NCI-H2227 treated with DMSO at 0.1 percent for 48 hours (cell line): ENCODE measurements around the gene USP36.
"Not testable (repeated sequence)": the region's sequence is repeated elsewhere in the genome, so short reads cannot be mapped to it uniquely, and the experiment has no call there.

ENCODE experiments used
- DNase-seq: peaks from one replicate; lab custom pipeline; 2025; lab: John Stamatoyannopoulos, UW

USP36 gene

DNA sequence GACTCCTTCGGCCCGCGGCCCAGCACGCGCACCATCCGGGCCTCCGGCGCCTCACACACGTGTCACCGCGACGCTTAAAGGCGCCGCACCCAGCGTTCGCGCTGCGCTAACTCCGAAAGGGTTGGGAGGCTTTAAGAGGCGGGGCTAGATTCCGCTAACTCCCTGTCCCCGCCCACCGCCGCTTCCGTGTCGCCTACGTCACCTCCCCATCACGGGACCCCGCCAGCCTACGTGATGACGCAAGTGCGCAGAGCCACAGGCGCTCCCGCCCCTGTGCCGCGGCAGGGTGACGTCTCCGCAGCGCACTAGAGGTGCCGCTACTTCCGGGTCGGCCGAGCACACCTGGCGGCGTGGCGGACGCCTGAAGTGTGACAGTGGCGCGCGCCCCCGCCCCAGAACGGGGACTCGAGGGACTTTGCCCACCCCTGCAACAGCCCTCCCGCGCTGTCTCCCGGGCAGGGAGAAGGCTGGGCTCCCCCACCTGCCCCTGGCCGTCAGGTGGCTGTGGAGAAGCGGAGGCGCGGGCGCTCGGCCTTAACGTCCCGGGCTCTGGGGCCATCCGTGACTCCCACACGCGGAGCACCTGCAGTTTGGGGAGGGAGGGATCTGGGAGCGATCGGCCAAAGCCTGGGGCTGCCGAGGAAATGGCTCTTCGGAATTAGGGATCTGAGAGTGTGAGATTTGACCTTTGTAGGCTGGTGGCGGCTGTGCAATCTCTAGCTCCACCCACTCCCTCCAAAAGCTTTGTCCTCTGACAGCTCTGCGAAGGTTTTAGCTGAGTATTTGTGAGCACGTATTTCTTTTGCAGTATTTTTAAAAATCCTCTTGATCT lies at the start of gene USP36:
TSS of gene USP36 (minus strand) at position 35 of the 832 bp plus-strand sequence. CDS start 4,451 bp downstream, outside the sequence.
- peak; percentile 97 for DNase-seq

DNA sequence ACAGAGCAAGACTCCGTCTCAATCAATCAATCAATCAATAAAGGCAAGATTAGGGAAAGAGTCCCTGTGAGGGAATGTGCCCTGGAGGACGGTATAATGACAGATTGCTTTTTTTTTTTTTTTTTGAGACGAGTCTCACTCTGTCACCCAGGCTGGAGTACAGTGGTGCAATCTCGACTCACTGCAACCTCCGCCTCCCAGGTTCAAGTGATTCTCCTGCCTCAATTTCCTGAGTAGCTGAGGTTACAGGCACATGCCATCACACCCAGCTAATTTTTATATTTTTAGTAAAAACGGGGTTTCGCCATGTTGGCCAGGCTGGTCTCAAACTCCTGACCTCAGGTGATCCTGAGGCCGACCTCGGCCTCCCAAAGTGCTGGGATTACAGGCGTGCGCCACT lies 49.5 kb upstream of the USP36 start:
- not testable (repeated sequence) for DNase-seq

DNA sequence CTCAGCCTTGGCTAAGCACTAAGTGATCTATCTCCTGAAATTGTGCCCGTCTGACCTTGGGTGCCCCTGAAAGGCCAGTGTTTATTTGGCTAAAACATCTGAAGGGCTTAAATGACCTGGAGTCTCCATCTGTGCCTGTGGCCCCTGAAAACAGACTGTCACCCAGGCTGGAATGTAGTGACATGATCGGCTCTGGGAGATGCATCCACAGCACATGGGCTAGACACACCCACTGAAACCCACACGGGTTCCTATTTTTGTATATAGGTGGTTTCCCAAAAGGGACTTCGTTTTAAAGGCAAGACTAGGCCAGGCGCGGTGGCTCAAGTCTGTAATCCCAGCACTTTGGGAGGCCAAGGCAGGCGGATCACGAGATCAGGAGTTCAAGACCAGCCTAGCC lies 48.9 kb upstream of the USP36 start:
- no peak for DNase-seq

GRCh38 chr17:78888941-78889518 lies 48.4 kb upstream of the USP36 start:
- no peak for DNase-seq

- DNase-seq: no peak
Observed at GRCh38 chr17:78886954-78887353, 46.3 kb upstream of the USP36 start.

DNA sequence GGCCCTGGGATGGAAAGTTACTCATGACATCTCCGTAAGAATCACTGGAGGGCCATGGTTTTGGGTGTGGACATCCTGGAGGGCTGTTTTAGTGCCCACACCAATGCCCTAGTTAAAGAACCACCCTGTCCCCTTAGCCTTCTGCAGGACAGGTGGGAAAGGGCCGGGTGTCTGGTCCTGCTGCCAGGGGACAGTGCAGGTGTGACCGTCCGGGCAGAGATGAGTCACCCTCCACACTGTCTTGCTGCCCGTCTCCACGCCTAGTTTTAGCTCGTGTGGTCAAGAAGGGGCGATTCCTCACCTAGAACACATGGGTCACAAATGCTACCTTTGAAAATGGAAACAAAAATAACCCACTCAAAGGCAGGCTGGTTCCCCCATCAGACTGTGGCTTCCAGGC lies 45.3 kb upstream of the USP36 start:
- no peak for DNase-seq

- DNase-seq: no peak
Observed at GRCh38 chr17:78884876-78885667, 44.5 kb upstream of the USP36 start.

DNA sequence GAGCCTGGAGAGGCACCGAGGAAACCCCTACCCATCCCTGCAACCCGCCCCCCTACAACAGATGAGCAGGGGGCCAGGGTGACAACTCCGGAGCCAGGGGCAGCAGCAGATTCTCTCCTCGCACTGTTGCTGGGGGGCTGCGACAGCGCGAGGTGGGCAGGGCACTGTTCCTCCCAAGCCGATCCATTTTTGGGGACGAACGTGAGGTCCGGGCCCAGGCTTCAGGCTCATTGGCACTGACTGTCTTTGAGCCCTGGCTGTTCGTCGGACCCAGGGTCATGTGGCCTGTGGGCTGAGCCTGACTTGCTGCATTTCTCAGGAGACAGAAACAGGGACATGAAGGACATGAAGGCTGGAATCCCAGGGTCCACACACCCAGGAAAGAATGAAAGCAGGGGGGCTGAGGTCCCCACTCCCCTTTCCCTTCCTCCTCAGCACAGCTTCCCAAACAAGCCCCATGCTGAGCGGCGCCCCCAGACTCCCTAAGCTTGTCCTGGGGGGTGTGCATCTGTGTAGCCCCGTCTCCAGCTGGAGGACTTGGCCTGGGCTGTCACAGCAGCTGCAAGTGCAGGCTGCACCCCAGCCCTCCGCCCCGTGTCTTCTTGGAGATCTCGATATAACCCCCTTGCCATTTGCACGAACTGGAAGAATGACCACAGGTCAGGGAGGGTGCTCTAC lies 43.7 kb upstream of the USP36 start:
- DNase-seq: no peak

DNA sequence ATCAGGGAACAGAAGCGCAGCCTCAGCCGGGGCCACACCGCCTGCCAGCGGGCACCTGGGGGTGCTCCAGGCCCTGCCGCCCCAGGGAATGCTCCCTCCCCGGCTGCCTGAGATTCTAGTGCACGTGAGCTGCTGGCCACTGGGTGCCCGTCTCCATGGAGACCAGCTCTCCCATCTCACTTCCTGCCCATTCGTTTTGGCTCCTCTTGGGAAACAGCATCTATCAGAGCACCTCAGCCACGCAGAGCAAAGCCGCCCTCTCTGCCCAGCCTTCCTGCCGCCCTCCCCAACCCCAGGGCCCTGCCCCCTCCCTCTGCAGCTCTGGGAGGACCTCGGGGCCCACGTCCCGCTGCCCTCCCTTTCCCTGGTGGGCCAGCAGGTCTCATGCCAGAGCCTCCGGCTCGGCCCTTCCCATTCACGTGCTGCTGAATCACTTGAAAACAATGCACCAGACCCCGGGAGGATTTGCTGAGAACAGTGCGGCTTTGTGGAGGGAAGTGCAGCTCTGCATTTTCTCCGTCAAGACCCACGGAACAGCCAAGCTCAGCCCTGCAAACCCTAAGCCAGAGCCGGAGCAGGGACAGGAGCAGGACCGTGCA lies 43.0 kb upstream of the USP36 start:
- peak; percentile 65 for DNase-seq

GRCh38 chr17:78883089-78883532 lies 42.5 kb upstream of the USP36 start:
- DNase-seq: no peak

DNA sequence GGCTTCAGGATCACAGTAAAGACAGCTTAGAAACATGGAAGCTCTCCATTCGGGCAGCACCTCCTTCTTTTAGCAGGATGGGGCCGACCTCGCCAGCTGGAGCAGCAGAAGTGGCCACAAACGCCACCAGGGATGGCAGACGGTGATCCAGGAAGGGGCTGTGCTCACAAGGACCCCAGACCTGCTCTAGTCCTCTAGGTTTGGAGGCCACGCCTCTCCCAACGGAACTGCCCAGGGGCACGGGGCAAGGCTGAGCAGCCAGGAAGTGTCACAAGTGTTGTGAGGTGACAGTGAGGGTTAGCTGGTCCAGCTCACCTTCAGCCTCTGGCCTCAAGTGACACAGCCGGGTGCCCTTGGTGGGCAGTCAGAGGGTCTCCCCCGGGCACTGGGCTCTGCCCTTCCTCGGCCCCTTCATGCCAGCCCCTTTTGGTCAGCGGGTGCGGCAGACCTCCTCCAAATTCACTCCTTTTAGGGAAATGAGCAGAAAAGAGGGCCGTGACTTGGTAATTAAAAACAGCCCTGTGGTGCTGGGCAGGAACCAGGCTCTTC lies 42.0 kb upstream of the USP36 start:
- DNase-seq: no peak

- no peak for DNase-seq
Observed at GRCh38 chr17:78879635-78880186, 39.1 kb upstream of the USP36 start.

DNA sequence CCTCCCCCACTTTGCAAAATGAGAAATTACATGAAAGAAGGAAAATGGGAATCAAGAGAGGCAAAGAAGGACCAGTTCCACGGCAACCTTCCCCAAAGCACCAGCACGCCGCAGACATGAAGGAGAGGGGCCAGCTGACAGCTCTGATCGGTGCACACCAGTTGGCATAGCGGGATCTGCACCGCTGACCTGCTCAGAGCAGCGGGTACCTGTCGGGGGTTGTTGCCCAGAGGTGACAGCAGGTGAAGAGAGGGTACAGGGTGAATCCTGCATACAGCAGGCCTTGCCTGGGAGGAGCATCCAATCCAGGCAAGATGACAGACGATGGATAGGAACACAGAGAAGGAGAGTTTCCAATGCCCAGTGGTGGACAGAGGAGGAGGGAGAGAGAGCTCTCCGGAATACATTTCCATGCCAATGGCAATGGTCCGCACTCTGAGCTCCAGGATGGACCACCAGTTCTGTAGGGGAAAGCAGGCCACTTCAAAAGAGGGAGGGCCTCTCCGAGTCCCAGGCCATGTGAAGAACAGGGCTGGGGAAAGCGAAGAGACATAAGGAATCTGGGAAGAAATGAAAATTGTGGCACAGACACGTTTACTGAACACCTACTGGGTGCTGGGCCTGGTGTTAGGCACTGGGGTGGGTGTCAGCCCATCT lies 38.4 kb upstream of the USP36 start:
- no peak for DNase-seq

GRCh38 chr17:78878261-78878660 lies 37.6 kb upstream of the USP36 start:
- DNase-seq: no peak

DNA sequence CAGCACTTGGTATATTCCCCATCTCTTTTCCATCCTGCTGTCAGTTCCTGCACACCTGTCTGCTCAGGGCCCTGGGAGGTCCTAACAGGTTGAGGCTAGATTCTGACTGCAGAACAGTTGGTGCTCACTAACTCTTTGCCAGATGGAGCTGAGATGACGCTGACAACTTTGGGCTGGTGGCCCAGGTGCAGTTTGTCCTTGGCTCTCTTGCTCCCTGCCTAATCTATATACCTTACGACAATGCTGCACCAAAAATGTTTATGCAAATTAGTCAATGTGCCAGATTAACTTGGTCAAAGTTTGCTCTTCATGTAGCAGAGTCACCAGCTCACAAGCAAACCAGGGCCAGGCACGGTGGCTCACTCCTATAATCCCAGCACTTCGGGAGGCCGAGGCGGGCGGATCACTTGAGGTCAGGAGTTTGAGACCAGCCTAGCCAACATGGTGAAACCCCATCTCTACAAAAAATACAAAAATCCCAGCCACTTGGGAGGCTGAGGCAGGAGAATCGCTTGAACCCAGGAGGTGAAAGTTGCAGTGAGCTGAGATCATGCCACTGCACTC lies 36.4 kb upstream of the USP36 start:
- not testable (repeated sequence) for DNase-seq

DNA sequence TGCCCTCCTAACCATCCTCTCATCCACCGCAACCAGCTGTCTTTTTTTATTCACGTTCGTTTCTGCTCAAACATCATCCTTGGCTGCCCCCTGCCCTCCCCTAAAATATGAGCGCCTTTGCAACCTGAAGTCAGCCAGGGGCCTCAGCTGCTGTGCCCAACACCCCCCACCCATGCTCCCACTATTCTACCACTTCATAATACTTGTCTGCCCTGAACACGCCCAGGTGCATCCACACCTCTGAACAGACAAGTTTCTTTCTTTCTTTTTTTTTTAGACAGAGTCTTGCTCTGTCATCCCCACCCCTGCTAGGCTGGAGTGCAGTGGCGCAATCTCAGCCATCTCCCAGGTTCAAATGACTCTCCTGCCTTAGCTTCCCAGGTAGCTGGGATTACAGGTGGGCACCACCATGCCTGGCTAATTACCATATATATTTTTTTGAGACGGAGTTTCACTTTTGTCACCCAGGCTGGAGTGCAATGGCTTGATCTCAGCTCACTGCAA lies 35.5 kb upstream of the USP36 start:
- no peak for DNase-seq

- DNase-seq: no peak
Observed at GRCh38 chr17:78875363-78876093, 34.9 kb upstream of the USP36 start.

DNA sequence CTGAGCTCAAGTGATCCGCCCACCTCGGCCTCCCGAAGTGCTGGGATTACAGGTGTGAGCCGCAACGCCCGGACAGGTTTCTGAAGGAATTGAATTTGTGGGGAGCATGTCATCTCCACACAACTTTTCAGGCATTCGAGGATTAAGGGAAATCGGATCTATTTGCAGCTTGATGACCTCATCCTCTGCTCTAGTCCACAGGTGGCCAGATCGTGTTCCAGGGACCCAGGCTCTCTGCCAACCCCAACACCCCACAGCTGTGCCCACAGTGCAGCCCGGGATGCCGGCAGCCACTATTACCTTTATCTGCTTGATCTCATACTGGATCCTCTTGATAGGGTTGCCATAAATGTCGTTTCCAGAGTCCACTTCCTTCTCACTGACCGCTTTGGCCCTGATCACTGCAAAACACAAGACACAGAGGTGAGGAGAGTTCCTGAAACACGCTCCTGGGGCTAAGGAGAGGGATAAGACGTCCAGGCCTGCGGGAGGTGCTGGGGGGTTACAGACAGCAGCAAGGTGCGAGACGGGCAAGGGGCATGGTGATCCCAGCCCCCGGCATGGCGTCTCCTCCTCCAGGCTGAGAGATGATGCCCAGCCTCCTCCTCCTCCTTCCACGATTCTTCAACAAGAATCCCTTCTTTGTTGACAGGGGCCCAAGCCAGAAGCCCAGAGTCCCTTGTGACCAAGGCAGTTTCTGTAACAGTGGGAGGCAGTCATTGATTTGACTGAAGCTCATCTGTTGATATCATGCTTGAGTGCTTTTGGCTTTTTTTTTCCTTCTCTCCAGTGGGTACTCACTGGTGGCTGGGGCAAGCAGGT lies 33.1 kb upstream of the USP36 start:
- DNase-seq: no peak
